GM19463 (cell line): ENCODE measurements around the gene GLDC.
"Not testable (repeated sequence)": the region's sequence is repeated elsewhere in the genome, so short reads cannot be mapped to it uniquely, and the experiment has no call there.

ENCODE experiments used
- ATAC-seq: cut with Tn5 transposase; IDR thresholded peaks from one replicate; pipeline ENCODE4 v1.9.1; 2021; ENCODE audit warnings: mild to moderate bottlenecking, moderate library complexity; ENCODE audit not compliant: unreplicated experiment

Gene GLDC

DNA sequence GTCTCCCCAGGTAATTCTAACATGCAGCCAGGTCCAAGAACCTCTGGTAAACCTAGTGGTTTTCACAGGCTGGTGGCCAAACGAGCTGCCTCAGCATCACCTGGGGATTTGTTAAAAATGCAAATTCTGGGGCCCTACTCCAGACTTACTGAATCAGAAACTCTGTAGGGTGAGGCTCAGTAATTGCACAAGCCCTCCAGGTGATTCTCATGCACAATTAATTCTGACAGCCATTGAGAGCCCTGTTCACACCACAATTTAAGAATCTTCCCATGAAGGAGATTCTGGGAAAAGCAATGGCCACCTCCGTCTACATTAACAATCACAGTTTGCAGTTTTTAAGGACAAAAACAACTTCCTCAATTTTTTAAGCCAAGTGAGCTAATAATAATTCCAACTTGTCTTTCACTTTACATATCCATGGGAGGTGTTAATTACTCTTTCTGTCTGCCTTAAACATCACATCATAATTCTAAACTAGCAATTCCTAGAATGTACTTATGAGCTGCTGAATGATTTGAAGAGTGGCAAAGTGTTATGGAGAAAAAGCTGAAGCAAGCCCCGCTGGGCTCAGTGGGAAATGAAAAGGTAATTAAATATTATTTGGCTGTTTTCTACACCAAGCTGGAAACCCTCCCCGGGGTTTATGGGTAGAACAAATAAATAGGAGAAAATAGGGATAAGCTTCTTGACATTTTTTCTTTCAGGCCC, 70.0 kb downstream of the GLDC start:
- ATAC-seq, result peak; percentile 91

DNA sequence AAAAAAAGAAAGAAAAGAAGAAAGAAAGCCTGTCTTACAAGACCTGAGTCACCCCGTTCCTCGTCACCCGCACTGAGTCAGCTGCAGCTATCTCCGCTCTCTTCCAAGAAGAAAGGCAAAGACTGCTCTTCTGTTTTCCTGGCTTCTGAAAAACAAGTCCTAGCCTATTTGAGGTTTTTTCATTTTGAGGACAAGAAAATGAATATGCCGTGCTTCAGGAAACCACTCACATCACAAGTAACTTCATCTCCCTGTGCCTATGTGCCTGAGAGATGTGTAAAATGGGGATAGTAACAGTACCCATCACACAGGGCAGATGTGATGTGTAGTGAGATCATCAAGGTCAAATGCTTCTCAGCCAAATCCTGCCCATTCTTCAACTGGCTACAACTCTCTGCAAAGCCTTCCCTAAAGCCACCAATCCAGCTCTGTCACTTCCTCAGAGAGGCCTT, 78.4 kb downstream of the GLDC start:
- ATAC-seq, result no peak

DNA sequence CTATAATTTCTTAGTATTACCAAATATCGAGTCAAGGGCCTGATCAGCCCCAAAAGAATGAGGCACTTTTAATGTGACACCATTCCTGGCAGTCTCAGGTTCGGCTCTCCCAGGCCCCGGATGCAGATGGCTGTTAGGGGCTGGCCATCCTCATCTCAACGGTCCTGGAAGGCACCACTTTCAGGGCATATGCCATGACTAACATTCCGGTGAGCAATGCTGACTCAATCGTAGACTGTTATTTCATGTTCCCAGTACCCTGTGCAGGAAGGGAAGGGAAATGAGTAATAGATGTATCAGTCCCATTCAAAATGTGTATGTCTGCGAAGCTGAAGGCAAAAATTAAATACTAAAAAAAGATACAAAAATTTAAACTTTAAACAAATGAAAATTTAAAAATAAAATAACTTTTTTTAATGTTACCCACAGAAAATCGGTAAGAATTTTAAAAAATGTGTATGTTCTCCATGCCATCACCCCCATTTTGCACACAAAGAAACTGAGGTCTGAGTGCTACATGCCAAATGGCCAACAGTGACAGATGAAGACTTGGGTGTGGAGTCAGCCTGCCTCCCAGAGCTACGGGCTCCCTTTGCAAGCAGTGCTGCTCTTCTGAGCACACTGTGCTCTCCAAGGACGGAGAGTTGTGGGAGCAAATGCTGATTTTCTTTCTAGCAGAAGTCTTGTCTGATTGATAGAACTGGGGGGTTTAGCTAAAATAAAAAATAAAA, 79.0 kb downstream of the GLDC start:
- no peak for ATAC-seq

DNA sequence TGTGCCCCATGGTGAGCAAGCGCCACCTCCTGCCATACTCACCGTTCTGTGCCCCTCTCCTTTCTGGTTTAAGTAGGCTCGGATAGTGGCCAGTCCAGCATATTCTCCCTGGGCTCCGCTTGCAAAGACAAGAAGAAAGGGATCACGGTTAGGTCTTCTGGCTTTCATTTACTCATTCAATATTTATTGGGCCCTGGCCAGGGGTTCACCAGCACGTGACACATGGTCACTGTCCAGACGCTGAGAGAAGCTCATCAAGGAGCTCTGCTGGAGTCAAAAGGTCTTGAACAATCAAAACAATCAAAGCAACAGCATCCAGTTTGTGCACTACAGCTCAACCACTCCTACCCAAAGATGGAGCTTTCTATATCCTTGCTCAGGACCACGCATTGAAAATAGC, 80.2 kb downstream of the GLDC start:
- ATAC-seq, result no peak

DNA sequence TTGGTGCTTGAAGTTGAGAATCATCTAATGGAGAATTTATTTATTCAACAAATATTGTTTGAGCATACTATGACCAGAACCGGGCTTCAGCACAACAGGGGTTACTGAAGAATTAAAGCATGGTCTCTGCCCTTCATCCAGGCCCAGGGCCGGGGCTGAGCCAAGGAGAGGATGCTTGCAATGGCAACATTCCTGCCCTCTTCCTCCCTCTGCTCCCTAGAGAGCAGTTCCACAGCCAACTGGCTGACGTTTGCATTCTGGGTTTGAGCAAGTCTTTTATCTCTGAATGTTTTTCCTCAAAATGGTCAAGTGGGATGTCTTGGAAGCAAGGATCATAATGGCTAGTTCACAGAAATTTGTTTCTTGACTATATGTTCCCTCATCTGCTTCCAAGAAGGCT, 80.7 kb downstream of the GLDC start:
- ATAC-seq, result no peak

DNA sequence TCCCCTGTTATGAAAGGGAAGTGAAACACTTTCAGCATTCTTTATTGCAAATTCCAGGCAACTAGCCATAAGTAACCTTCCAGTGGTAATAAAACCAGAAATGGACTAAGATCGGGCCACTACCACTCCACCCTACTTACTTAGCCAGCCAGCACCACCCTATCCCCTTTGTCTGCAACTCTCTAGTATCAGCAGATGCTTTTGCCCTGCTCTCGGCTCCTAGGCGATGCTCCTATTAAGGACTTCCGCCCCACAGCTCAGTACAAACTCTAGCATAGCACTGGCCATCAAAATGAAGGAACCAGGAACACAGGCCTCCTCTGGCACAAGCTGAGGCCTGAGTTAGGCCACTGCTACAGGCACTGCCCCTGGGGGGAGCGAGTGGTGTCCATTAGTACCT, 81.2 kb downstream of the GLDC start:
- no peak for ATAC-seq

DNA sequence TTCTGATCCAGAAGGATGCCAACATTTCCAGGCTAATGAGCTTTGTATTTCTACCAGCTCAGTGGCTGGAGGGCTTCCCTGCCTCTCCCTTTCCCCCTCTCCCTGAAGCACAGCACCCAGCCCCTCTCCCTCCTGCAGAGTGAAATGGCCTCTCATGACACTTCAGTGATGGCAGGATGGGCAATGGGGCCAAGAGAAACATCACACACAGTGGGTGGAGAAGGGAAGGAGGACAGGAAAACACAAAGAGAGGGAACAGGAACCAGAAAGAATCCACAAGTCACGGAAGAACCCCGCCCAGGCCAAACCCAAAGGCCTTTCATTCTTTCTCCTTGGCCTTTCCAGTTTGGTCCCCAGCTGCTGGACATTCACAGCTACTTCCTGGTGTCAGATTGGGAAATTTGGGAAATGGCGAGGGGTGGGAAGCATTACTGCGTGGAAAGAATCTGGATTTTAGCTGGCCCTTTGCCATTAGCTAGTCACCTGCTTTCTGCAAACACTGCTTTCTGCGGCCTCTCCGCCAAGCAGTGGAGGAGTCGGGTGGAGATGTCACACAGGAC, 82.6 kb downstream of the GLDC start:
- ATAC-seq, result no peak

DNA sequence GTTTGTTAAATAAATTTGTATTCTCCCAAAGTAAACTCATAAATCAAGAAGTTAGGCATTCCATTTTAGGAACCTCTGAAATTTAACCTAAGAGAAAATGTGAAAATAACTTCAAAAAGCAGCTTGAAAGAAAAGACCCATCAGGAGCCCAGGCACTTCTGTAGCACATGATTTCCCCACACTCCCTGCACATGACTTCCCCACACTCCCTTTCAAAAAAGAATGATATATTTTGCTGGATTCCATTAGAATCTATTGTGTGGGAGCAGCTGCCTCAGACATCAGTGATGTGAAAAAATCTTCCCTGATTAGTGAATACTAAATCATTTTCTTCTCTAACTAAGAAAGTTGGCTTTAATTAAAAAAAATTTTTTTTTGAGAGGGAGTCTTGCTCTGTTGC, 83.3 kb downstream of the GLDC start:
- no peak for ATAC-seq

DNA sequence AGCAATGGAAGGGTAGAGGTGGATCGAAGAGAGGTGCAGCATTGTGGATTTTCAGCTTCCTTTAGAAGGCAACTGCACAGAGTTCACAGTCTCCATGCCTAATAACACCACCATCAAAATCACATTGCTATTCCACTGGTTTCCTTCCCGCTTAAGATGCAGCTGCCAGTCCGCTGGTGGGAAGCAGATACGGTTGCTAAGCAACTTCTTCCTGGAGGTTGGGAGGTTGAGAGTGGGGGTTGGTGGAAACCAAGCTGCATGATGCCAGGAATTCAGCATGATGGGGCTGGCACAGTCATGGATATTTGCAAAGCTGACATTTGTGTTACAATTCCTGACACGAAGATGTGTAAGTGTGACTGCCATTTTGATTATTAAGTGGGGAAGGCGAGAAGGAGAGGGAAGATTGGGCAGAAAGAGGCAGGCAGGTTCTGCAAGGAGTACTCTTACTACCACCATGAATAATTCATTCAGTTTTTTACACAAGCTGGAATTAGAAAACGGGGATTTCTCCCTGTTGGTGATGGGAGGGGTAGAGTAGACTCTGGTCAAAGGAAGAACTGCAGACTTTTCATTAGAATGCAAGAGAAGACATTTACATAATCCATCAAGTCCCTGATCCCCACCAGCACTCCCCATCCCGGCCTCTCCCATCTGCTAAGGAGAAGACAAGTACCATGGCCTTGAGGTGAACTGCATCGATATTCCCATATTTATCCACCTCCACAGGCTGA, 87.5 kb downstream of the GLDC start:
- ATAC-seq, result no peak

DNA sequence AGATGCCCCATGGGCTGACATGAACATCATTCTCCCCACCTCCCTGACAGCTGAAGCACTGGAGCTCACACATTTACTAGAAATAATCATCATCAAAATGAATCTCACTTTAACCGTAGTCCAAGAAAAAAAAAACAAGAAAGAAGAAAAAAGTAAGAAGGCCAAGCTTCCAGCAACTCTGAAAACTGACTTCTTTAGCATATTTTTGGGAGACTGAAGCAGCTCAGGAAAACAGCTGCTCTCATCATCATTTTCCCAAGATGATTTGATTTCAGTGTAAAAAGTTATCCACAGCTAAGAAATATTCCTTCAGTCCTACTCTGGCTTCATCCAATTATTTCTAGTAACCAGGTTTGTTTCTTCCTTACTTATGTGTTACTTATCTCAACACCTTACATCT, 91.7 kb downstream of the GLDC start:
- ATAC-seq, result no peak

DNA sequence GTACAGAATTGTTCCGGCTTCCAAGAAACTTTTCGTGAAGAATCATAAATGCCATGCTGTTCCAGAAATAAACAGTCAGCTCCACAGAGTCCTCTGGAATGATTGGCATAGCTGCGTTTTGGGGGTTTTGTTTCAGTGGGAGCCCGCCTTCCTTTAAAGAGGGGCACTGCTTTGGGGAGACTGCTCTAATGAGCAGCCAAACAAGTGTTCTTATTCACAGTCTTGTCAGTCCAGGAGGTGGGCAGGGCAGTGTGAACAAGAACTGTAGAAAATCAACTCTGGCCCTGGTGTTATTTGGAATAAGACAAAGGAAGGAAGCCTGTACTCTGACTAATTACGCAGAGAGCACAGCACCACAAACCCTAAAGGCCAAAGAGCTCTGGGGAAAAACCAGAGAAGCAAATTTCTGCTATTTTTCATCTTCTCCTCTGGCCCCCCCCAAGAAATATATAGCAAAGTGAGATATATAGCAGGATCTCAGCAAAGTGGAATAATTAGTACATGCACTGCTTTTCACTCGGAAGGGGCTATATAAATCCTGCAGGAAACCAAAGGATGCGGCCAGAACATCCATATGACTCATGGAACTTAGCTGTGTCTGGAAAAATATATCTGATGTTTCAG, 92.9 kb downstream of the GLDC start:
- ATAC-seq, result no peak

DNA sequence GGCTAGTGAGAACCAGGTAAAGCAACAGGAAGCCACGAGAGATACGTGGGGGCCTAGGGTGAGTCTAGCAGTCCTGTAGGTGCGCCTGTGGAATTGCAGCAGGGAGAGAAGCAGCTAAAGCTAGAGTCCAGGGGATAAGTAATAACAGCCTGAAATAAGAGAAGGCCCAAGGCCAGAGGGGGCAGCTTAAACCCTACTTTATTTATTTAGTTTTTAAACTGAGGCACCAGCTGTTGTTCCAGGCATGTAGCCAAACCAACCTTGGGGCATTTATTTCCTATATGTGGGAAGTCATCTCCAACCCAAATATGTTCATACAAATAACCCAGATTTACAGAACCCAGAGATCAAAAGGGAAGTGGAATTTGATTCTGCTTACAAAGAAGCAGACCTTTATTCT, 93.5 kb downstream of the GLDC start:
- no peak for ATAC-seq

DNA sequence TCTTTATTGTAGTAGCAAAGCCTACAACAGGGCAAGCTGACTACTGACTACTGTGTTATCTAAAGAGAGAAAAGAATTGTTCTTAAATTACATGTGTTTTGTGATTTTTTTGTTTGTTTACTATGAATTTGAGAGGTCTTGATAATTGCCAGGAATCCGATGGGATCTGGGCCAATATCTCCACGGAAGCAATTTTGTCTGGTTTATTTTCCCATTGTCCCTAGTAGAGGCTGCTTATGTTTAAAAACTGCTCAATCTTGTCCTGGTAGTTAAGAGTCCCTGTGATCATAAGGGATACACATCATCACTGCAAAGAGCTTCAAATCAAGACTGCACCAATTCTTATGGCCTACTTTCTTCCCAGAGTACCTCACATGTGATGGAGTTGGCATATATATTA, 94.4 kb downstream of the GLDC start:
- no peak for ATAC-seq

DNA sequence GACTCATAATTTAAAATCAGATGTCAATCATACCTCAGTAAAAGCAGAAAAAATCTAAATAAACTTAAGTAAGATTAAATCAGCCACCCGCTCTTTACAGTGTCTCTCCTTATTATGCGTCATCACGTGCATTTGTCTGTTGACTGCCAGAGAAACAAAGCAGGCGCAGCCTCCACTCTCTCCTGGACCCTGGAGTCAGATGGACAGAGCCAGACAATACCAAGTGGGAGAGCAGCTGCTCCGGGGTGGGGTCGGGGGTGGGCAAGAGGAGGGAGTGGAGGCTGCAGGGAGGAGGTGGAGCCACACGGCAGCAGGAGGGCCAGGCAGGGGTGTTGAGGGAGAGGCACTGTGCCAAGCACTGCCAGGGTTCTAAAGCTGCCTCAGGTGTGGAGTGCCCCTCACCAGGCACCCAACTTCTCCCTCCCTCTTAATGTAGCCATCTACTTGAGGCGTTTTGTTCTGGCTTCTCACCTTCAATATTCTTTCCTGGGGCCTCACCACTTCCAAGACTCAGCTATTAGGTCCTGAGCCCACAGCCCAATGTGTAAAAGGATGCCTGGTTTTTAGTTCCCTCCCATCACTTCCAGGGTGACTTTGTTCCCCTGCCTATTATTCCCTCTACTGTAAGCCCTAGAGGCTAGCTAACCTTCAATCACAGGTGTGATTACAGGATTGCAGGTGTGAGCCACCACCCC, 96.3 kb downstream of the GLDC start:
- no peak for ATAC-seq

DNA sequence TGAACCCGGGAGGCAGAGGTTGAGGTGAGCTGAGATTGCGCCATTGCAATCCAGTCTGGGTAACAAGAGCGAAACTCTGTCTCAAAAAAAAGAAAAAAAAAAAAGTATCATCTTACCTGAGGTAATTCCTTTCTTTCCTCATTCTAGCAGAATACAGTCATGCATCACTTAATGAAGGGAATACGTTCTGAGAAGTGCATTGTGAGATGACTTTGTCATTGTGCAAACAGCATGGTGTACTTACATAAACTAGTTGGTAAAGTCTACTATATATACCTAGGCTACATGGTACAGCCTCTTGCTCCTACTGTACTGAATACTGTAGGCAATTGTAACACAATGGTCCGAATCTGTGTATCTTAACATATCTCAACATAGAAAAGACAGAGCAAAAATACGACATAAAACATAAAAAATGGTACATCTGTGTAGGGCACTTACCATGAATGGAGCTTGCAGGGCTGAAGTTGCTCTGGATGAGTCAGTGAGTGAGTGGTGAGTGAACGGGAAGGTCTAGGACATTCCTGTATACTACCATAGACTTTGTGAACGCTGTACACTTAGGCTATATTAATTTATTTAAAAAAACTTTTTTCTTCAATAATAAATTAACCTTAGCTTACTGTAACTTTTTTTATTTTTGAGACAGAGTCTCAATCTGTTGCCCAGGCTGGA, 100.4 kb downstream of the GLDC start:
- no peak for ATAC-seq

DNA sequence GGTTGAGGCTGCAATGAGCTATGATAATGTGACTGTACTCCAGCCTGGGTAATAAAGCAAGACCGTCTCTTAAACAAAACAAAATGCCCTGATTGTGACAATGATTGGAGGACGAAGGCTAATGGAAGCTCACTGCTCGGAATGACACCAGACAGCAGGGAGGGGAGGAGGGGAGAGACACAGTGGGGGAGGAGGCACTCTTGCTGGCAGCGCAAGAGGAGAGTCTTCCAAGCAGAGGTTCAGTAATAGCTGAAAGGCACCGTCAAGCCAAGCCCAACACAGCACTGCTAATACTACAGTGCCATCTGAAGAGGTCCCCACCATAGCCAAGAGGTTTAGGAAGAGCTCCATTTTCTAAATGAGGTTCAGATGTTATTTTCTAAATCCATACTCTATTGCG, 102.3 kb downstream of the GLDC start:
- no peak for ATAC-seq

DNA sequence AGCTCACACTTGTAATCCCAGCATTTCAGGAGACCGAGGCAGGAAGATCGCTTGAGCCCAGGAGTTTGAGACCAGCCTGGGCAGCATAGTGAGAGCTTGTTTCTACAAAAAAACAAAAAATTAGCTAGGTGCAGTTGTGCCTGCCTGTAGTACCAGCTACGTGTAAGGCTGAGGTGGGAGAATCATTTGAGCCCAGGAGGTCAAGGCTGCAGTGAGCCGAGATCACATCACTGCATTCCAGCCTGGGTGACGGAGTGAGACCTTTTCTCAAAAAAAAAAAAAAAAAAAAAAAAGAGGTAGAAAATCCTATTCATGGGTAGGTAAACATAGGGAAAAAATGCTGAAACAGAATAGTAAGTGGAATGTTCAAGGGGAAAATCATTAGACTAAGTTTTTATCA, 102.9 kb downstream of the GLDC start:
- ATAC-seq, result not testable (repeated sequence)

DNA sequence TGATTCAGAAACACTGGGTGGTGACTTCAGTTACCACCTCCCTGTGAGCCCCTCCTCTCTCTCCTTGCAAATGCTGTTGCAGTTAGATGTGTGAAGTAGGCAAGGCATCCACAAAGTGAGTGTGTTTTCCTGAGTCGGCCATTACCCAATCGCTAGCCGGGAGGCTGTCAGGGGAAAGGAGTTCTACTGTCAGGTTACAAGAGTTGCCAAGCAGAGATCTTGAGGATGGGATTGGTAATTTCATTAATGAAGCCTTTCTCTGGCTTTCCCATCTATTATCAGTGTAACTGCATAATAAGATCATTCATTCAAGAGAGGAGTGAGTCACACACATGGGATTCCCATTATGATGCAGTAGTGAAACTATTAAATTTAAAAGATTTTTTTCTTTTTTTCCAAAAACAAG, 106.9 kb downstream of the GLDC start:
- no peak for ATAC-seq

DNA sequence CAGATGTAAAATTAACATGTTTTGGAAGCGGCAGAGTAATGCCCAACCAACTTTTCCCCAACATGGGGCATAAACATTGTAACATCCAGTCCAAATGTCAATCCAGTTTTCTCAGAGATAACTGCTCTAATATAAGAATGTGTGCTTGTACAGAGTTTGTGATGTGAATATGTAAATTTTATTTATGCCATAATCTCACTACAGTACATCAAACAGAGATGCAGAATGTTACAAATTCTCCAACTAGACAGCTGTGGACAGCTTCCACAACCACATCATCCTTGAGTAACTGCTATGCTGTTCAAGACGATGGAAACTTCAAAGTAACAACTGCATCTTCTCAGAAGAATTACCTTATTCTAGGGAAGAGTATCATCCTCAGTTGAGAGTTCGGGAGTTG, 109.9 kb downstream of the GLDC start:
- ATAC-seq, result no peak
